Omental fat pad (tissue), 4 donors: Measurements from ENCODE around the gene HMCN1. TPM values are rescaled to one million over a fixed set of nuclear protein-coding genes. Genes with fewer than 3 reads are reported as not detected.

Source experiments
- ATAC-seq: fragments of 150-250 bp; one replicate; pipeline ENCODE4 v1.9.1; 2016; ENCODE audit warnings: mild to moderate bottlenecking, moderate library complexity; ENCODE audit not compliant: low FRiP score
- DNase-seq: peaks from one replicate; pipeline ENCODE4 v3.0.0-alpha.2; 2019; ENCODE audit warnings: low spot score
- total RNA-seq, 4 donors: library from RNA; depleted of rRNA; stranded (reverse); fragments of >200 nt; gene quantifications; one replicate each; pipeline ENCODE4 v1.1.0, GENCODE V29; 2016
- TF ChIP-seq, protein P1 (sequence below), 3 donors: fragments of 450-650 bp; IDR thresholded peaks; one replicate each; pipeline ENCODE4 v1.5.1; 2016 to 2017; ENCODE audit warnings: antibody characterized with exemption in 3 of 3, mild to moderate bottlenecking in 3 of 3, moderate library complexity in 2 of 3

The HMCN1 gene
- total RNA-seq, 4 donors from 2014 or later, result 5.2 to 45.9 (median 12.7) TPM

DNA sequence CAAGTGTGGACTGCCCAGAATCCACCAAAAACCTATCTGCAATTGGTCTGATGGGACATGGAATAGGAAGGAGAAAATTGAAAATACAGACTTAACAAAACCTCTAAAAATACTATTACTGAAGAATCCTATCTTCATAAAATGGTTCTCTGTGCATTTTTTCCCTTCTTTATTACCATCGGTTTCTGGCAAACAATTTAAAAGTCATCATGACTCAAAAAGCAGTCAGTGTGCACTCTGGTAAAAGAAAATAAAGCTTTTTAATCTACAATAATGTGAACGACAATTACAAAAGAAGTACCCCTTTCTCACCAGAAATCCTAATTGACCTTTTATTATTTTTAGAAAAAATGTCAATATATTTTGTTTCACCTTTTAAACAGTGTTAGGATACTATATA lies 454.5 kb downstream of the HMCN1 start:
- no peak for ATAC-seq
- TF ChIP-seq, protein P1, sequence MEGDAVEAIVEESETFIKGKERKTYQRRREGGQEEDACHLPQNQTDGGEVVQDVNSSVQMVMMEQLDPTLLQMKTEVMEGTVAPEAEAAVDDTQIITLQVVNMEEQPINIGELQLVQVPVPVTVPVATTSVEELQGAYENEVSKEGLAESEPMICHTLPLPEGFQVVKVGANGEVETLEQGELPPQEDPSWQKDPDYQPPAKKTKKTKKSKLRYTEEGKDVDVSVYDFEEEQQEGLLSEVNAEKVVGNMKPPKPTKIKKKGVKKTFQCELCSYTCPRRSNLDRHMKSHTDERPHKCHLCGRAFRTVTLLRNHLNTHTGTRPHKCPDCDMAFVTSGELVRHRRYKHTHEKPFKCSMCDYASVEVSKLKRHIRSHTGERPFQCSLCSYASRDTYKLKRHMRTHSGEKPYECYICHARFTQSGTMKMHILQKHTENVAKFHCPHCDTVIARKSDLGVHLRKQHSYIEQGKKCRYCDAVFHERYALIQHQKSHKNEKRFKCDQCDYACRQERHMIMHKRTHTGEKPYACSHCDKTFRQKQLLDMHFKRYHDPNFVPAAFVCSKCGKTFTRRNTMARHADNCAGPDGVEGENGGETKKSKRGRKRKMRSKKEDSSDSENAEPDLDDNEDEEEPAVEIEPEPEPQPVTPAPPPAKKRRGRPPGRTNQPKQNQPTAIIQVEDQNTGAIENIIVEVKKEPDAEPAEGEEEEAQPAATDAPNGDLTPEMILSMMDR (IDR thresholded peaks at IDR 0.05), result no peak
- no peak for DNase-seq

DNA sequence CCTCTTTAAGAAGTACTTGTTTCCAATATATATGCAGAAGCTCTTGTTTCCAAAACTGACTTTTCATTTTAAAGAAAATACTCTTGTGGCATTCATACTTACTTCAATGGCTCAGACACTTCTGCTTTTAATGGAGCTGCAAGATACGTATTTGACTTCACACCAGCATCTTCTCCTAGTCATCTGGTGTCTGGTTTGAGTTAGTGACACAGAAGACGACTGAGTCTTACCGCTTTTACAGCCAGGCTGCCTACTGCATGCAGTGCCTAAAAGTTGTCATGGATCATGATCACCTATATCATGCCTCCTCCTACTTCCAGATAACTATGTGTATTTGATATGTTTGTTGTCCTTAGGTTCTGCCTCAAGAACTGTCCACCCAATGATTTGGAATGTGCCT lies 455.0 kb downstream of the HMCN1 start:
- no peak for DNase-seq
- no peak for ATAC-seq
- TF ChIP-seq, protein P1 (IDR thresholded peaks at IDR 0.05), result no peak

DNA sequence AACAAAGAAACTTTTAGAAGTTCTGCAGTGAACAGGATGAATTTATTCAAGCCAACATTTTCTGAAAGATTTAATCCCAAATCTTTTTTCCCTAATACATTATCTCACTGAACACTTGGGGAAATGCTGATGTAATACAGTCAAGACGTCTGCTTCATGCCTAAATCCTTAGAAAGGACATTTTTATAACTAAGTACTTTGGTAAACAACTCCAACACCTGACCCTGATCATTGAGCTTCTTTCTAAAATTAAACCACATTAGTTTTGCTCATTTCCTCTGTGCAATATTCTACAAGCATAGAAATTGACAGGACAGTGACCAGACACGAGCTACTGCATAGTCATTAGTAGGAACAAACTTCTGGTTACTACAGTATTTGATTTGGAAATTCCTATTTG lies 457.3 kb downstream of the HMCN1 start:
- ATAC-seq (no peak), DNase-seq (no peak)
- TF ChIP-seq, protein P1 (IDR thresholded peaks at IDR 0.05), result no peak

DNA sequence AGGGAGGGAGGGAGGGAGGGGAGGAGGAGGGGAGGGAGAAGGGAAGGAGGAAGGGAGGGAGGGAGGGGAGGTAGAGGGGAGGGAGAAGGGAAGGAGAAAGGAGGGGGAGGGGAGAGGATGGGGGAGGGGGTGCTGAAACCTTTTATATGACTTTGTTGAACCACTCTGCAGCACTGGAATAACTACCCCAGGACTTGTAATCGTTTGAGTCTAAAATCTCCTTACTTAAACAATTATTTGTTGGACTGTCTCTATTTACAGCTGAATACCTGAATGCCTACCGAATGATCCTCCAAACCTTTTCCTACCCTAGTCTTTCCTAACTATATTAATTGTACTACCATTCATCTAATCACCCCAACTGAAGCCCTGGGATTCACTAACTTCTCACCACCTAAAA lies 459.0 kb downstream of the HMCN1 start:
- ATAC-seq (no peak), DNase-seq (no peak)
- TF ChIP-seq, protein P1 (IDR thresholded peaks at IDR 0.05), result no peak

DNA sequence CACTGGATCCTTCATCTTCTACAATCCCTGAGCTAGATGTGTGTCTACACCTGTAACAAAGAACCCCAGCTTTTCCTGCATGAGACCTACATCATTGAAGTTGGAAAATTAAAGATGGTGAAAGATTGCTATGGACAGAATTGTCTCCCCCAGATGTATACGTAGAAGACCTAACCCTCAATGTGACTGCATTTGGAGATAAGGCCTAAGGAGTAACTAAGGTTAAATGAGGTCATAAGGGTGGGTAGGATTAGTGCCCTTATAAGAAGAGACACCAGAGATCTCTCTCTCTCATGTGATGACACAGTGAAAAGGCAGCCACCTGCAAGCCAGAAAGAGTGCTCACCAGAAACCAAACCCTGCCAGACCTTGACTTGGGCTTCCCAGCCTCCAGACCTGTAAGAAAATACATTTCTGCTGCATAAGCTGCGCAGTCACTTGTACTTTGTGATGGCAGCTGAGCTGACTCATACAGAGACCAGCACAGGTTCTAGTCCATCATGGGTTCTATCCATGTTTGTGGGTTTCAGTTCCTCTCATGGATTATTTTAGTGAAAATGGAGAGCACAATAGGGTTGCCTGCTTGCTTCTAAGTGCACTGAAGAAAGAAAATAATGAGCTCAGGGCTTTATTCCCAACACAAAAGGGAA lies 460.0 kb downstream of the HMCN1 start:
- ATAC-seq, result no peak
- DNase-seq, result no peak
- TF ChIP-seq, protein P1 (IDR thresholded peaks at IDR 0.05), result no peak

DNA sequence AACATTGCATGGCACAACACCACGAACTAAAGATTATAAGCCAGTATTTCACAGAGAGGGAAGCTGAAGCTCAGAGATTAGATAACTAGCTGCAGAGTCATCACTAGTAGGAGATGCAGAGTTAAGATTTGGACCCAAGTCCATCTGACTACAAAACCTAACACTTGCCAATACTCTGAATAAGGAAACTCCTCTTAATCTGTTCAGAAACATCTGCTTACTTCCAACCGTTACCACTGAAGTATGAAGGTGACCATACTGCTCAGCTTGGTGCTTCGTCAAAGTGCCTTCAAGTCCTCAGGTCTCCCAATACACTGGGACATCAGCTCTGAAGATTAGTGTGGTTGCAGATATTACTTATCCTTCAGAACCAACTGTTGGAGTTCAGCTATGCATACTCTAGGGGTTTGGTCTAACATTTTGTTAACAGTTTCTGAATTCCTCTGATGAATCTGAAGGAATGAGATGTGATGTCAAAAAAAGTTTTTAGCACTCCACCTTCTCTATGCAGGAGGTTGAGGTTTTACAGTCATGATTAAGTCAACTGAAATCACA lies 461.3 kb downstream of the HMCN1 start:
- DNase-seq (no peak), ATAC-seq (no peak)
- TF ChIP-seq, protein P1 (IDR thresholded peaks at IDR 0.05), result no peak

DNA sequence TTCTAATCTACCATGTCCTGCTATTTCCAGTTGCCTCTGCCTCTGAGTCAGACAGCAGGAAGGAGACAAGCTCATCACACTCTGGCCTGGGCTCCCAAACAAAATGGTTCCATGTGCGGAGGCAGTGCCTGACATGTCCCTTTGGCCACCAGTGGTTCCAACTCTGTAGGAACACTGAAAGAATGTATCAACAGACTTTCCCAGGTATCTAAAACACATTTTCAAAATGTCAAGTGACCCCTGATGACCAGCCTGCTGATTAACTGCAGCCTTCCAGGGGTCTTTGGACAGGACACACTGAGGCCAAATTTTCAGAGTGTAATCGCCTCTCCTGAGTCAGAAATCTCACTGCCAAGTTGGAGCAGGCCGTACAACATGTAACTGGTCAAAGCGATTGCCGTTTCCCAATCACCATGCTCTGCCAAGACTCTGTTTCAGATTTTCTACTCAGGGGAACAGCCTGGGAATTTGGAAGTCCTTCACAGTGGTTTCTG lies 468.1 kb downstream of the HMCN1 start:
- TF ChIP-seq, protein P1 (IDR thresholded peaks at IDR 0.05), result no peak
- ATAC-seq, result peak; percentile 66
- DNase-seq, result no peak
